OCI-LY7 (cell line): ENCODE data around the gene IVL. TPM values are rescaled to one million over a fixed set of nuclear protein-coding genes. Genes with fewer than 3 reads are reported as not detected.

Experiments used
- Bru-seq: library from RNA; stranded (reverse); fragments of 400-500 nt; gene quantifications from one replicate; lab custom pipeline; 2021; lab: Mats Ljungman, UMichigan
- BruChase-seq, 2 experiments: library from RNA; stranded (reverse); fragments of 400-500 nt; gene quantifications; one replicate each; lab custom pipeline; 2021; lab: Mats Ljungman, UMichigan
- BruUV-seq: library from RNA; stranded (reverse); fragments of 400-500 nt; replicated peaks from 2 replicates; lab custom pipeline; 2021; lab: Mats Ljungman, UMichigan
- CTCF ChIA-PET: fragments of 300-600 bp; sonication (Branson Sonifier 250); formaldehyde crosslinking; loops from one replicate; lab custom pipeline; 2022; ENCODE audit warnings: antibody characterized with exemption; ENCODE audit not compliant: unreplicated experiment; lab: Charles Lee
- POLR2A ChIA-PET: fragments of 300-600 bp; sonication (Branson Sonifier 250); formaldehyde crosslinking; loops from one replicate; lab custom pipeline; 2022; ENCODE audit warnings: antibody characterized with exemption; lab: Charles Lee
- DNase-seq: peaks from one replicate; pipeline ENCODE4 v3.0.0-alpha.2; 2015; ENCODE audit warnings: low spot score
- H2AFZ ChIP-seq: fragments of 200-600 bp; sonication (generic), shearing (Covaris generic); 2 replicates; pipeline ENCODE4 v1.6.1; 2014; ENCODE audit warnings: mild to moderate bottlenecking, antibody characterized with exemption, low read length, moderate library complexity
- H3K27ac ChIP-seq: fragments of 200-600 bp; sonication (generic); 2 replicates; pipeline ENCODE4 v1.5.1; 2014; ENCODE audit warnings: mixed run types, low read depth, mild to moderate bottlenecking, moderate library complexity, low read length, inconsistent platforms; ENCODE audit not compliant: poor library complexity, severe bottlenecking
- H3K36me3 ChIP-seq: fragments of 200-600 bp; sonication (generic); 2 replicates; pipeline ENCODE4 v1.6.1; 2014; ENCODE audit warnings: mild to moderate bottlenecking, antibody characterized with exemption, low read length, moderate library complexity, mixed read lengths; ENCODE audit not compliant: insufficient read depth
- H3K4me1 ChIP-seq: fragments of 200-600 bp; sonication (generic); 2 replicates; pipeline ENCODE4 v1.5.1; 2014; ENCODE audit warnings: mild to moderate bottlenecking, low read length; ENCODE audit not compliant: insufficient read depth, poor library complexity, severe bottlenecking
- H3K4me2 ChIP-seq: fragments of 200-600 bp; sonication (generic); 2 replicates; pipeline ENCODE4 v1.6.1; 2014; ENCODE audit warnings: mild to moderate bottlenecking, low read length
- H3K4me3 ChIP-seq: fragments of 200-600 bp; sonication (generic); 2 replicates; pipeline ENCODE4 v1.5.1; 2014; ENCODE audit warnings: mild to moderate bottlenecking, low read depth, low read length; ENCODE audit not compliant: poor library complexity, severe bottlenecking
- H3K79me2 ChIP-seq: fragments of 200-600 bp; sonication (generic); 2 replicates; pipeline ENCODE4 v1.6.1; 2016; ENCODE audit warnings: low read depth, mild to moderate bottlenecking, low read length, moderate library complexity, mixed read lengths; ENCODE audit not compliant: insufficient read depth
- H3K9me2 ChIP-seq: fragments of 200-600 bp; sonication (generic); 2 replicates; pipeline ENCODE4 v1.6.1; 2016; ENCODE audit warnings: mild to moderate bottlenecking, low read length, mixed read lengths; ENCODE audit not compliant: insufficient read depth
- H3K9me3 ChIP-seq: fragments of 200-600 bp; sonication (generic); 2 replicates; pipeline ENCODE4 v1.6.1; 2014; ENCODE audit warnings: mild to moderate bottlenecking, mixed run types, low read length, mixed read lengths
- H4K20me1 ChIP-seq: fragments of 200-600 bp; sonication (generic); 2 replicates; pipeline ENCODE4 v1.6.1; 2014; ENCODE audit warnings: mild to moderate bottlenecking, antibody characterized with exemption, low read length, moderate library complexity, mixed read lengths; ENCODE audit not compliant: insufficient read depth
- EZH2phosphoT487 ChIP-seq: fragments of 200-600 bp; sonication (generic); IDR thresholded peaks from 2 replicates; pipeline ENCODE4 v1.6.1; 2018; ENCODE audit warnings: low read depth, borderline replicate concordance, mild to moderate bottlenecking, mixed run types, antibody characterized with exemption, low read length, moderate library complexity, mixed read lengths
- intact Hi-C: fragments of 100-400 bp; cut with micrococcal nuclease; formaldehyde crosslinking; loops from one replicate; pipeline ENCODE4 v1.10.0; 2022; ENCODE audit not compliant: unreplicated experiment
- long read RNA-seq: library from polyadenylated mRNA; stranded (forward); transcript quantifications from one replicate; pipeline ENCODE4 v2.0.0, GENCODE V29; 2022
- total RNA-seq, 2 experiments: library from RNA; depleted of rRNA in 1 of 2; stranded (reverse); fragments of >200 nt in 1 of 2; shearing (Covaris generic) in 1 of 2; gene quantifications; 2 replicates each; pipeline ENCODE4 v1.2.3, GENCODE V29; 2014 to 2022
- TF ChIP-seq, protein P1 (sequence below): fragments of 200-600 bp; sonication (generic); conservative IDR thresholded peaks from 2 replicates; pipeline ENCODE4 v1.5.1; 2014; ENCODE audit warnings: mild to moderate bottlenecking, antibody characterized with exemption, low read length, moderate library complexity, mixed read lengths

Gene IVL, protein sequence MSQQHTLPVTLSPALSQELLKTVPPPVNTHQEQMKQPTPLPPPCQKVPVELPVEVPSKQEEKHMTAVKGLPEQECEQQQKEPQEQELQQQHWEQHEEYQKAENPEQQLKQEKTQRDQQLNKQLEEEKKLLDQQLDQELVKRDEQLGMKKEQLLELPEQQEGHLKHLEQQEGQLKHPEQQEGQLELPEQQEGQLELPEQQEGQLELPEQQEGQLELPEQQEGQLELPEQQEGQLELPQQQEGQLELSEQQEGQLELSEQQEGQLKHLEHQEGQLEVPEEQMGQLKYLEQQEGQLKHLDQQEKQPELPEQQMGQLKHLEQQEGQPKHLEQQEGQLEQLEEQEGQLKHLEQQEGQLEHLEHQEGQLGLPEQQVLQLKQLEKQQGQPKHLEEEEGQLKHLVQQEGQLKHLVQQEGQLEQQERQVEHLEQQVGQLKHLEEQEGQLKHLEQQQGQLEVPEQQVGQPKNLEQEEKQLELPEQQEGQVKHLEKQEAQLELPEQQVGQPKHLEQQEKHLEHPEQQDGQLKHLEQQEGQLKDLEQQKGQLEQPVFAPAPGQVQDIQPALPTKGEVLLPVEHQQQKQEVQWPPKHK
- not detected in 2 replicates for total RNA-seq (2014; rRNA removed; shearing (Covaris generic))
- total RNA-seq (2022): not detected in 2 replicates
- not detected for Bru-seq, nascent RNA
- BruChase-seq, experiment 1, labeled RNA remaining after a 6-hour chase: not detected
- BruChase-seq, experiment 2, labeled RNA remaining after a 2-hour chase: not detected
- long read RNA-seq: 0 reads

DNA sequence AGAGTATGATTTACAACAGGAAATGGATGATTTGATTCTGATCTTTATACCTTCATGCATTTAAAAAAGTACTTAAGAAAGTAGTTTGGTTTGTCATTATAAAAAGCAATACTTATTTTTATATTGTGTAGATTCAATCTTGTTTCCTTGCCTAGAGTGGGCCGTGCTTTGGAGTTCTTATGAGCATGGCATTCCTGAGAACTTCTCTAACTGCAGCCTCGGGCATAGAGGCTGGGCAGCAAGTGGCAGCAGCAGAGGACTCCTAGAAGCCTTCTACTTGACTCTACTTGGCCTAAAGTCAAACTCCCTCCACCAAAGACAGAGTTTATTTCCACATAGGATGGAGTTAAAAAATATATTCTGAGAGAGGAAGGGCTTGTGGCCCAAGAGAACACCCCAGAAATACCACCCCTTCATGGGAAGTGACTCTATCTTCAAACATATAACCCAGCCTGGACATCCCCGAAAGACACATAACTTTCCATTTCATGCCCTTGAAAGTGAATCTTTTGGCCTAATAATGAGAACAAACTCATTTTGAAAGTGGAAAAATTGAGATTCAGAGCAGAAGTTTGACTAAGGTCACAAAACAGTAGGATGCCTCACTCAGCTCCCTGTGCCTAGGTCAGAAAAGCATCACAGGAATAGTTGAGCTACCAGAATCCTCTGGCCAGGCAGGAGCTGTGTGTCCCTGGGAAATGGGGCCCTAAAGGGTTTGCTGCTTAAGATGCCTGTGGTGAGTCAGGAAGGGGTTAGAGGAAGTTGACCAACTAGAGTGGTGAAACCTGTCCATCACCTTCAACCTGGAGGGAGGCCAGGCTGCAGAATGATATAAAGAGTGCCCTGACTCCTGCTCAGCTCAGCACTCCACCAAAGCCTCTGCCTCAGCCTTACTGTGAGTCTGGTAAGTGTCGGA lies at the start of gene IVL:
IVL (plus strand) TSS at position 861 of the 916 bp plus-strand sequence. CDS start 1,252 bp downstream, outside the sequence.
- no peaks in the 10 kb centered on the region for H3K9me3 ChIP-seq
- intact Hi-C loops: no loop called here
- H3K4me1 ChIP-seq: no peaks in the 10 kb centered on the region
- ChIA-PET POLR2A (no interaction called here), CTCF (no interaction called here)
- H2AFZ ChIP-seq: no peak within 1 kb of the TSS
- no peaks in the 10 kb centered on the region for H4K20me1 ChIP-seq
- TF ChIP-seq, protein P1, sequence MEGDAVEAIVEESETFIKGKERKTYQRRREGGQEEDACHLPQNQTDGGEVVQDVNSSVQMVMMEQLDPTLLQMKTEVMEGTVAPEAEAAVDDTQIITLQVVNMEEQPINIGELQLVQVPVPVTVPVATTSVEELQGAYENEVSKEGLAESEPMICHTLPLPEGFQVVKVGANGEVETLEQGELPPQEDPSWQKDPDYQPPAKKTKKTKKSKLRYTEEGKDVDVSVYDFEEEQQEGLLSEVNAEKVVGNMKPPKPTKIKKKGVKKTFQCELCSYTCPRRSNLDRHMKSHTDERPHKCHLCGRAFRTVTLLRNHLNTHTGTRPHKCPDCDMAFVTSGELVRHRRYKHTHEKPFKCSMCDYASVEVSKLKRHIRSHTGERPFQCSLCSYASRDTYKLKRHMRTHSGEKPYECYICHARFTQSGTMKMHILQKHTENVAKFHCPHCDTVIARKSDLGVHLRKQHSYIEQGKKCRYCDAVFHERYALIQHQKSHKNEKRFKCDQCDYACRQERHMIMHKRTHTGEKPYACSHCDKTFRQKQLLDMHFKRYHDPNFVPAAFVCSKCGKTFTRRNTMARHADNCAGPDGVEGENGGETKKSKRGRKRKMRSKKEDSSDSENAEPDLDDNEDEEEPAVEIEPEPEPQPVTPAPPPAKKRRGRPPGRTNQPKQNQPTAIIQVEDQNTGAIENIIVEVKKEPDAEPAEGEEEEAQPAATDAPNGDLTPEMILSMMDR: no peak
- TF ChIP-seq EZH2phosphoT487: no peak
- no peaks in the 10 kb centered on the region for H3K36me3 ChIP-seq
- no peak within 1 kb of the TSS for H3K4me2 ChIP-seq
- DNase-seq: no peak
- H3K79me2 ChIP-seq: no peaks in the 10 kb centered on the region
- no peak within 1 kb of the TSS for H3K4me3 ChIP-seq
- BruUV-seq: no TSS peak
- no peaks in the 10 kb centered on the region for H3K9me2 ChIP-seq
- no peak within 1 kb of the TSS for H3K27ac ChIP-seq

DNA sequence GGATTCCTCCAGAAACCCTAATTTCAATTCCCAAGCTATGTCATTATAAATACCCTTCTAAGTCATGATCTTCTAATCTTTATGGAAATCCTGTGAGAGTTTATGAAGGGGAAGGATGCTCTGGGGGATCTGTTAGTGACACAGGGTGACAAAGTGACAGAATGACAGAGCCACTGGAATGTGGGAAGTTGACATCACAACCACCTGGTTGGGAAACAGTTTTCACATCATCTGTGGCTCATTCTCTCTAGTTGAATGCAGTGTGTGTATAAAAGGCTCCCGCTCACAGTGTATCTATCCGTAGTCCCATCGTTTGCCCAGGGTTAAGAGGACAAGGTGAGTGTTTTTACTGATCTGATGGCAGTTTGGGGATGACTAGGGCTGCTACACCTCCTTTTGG lies 48.6 kb upstream of the IVL start, which contains the start of gene LCE7A:
LCE7A (plus strand) TSS at position 301 of the 400 bp plus-strand sequence. CDS start 702 bp downstream, outside the sequence.
- BruUV-seq: no TSS peak
- no peak for DNase-seq
- intact Hi-C loops: no loop called here
- Histone ChIP-seq H2AFZ (no peak within 1 kb of the TSS), H3K4me2 (no peak within 1 kb of the TSS), H3K36me3 (no peaks in the 10 kb centered on the region), H3K9me2 (no peaks in the 10 kb centered on the region), H3K9me3 (no peaks in the 10 kb centered on the region), H4K20me1 (no peaks in the 10 kb centered on the region), H3K27ac (no peak within 1 kb of the TSS), H3K4me3 (no peak within 1 kb of the TSS), H3K4me1 (no peaks in the 10 kb centered on the region), H3K79me2 (no peaks in the 10 kb centered on the region)
- CTCF ChIA-PET: no interaction called here
- TF ChIP-seq EZH2phosphoT487: no peak
- TF ChIP-seq, protein P1: no peak
- POLR2A ChIA-PET: no interaction called here
